Measurements from ENCODE around the gene UPB1. TPM values are rescaled to one million over a fixed set of nuclear protein-coding genes. Genes with fewer than 3 reads are reported as not detected.
"Not testable (repeated sequence)": the region's sequence is repeated elsewhere in the genome, so short reads cannot be mapped to it uniquely, and the experiment has no call there.

UPB1 gene
- total RNA-seq, 2 donors from 2014 or later, result 0.68 to 2.3 TPM

DNA sequence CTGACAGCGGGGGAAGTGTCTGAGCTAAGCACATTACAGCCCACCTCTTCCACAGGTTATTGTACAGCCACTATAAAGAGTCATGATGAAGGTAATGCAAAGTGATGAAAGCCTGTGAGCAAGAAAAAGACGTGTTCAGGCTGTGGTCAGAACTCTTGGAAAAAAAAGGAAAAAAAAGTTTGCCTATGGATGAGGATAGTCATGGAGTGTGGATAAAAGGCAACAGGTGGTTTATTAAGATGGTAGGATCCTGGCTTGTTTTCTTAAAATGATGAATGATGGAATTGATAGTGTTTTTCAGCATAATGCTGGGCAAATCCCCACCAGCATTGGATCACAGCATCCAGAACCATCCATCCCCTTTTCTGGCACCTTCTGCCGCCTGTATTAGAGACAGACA is 23.1 kb downstream of the UPB1 start:
- ATAC-seq (no peak), DNase-seq (no peak)
- intact Hi-C loops (cut with DNase I), result no loop called here

DNA sequence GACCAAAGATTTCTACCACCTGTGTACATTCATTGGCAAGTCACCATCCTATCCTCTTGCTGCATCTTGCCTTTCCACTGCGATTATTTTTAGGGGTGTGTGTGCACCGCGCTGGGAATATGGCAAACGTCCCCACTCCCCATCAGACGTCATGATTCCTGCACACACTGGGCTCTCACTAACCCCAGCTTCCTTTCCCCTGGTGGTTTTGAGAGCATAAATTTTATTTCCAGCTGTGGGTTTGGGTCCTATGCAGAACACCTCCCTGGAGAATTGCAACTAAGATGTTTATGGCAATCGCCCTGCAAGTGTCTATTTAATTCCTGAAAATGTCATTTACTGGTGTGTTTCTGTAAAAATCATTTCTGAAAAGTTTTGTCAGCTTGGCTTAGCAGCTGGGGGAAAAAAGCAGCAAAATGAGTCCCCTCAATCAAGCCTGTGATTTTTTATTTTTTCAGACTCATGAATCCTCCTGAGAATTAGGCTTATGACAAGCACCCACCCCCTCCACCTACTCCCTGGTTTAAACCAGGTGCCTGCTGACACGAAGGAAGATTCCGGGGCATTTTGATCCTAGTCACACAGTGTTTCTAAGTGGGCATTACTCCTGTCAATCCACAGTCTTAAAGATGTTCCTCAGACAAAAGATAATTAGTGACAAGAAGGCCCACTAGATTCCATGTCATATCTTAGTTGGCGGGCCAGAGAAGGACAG is 23.8 kb downstream of the UPB1 start:
- DNase-seq (no peak), ATAC-seq (no peak)
- intact Hi-C loops (cut with DNase I), result no loop called here

GRCh38 chr22:24519496-24519895 is 24.4 kb downstream of the UPB1 start:
- intact Hi-C loops (cut with DNase I), result no loop called here
- DNase-seq (no peak), ATAC-seq (no peak)

- intact Hi-C loops (cut with DNase I), result loop anchor here (5.0 to 10.0 kb wide), 2 partner anchors 100 to 197 kb away; no protein-coding TSS in a partner anchor
- peak; percentile 39 to 58 for ATAC-seq
- no peak for DNase-seq
Observed at GRCh38 chr22:24521791-24522245, 26.7 kb downstream of the UPB1 start.

DNA sequence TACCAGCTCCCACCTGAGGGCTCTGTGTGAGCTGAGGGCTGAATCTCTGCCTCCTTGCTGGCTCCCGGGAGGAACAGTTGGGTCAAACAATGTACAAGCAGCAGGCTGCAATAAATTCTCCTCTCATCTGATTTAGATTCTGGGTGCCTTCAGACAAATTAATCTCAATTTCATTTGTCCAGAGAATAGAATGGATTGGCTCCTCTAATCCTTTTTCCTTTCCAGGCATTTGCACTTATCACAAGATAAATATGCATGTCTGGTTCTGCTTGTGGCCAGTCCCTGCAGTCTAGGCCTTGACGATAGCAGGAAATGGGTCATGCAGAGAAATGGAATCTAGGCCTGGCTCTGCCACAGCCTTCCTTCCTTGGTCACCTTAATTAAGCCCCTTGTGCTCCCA is 28.7 kb downstream of the UPB1 start:
- intact Hi-C loops (cut with DNase I), result loop anchor here (5.0 to 10.0 kb wide), 2 partner anchors 102 to 199 kb away; no protein-coding TSS in a partner anchor
- DNase-seq (no peak), ATAC-seq (peak; percentile 48 to 57)

GRCh38 chr22:24525416-24526037 is 30.4 kb downstream of the UPB1 start:
- peak; percentile 85 for DNase-seq
- intact Hi-C loops (cut with DNase I), result loop anchor here (5.0 to 10.0 kb wide), 2 partner anchors 198 to 201 kb away; no protein-coding TSS in a partner anchor
- peak; percentile 69 to 78 for ATAC-seq

DNA sequence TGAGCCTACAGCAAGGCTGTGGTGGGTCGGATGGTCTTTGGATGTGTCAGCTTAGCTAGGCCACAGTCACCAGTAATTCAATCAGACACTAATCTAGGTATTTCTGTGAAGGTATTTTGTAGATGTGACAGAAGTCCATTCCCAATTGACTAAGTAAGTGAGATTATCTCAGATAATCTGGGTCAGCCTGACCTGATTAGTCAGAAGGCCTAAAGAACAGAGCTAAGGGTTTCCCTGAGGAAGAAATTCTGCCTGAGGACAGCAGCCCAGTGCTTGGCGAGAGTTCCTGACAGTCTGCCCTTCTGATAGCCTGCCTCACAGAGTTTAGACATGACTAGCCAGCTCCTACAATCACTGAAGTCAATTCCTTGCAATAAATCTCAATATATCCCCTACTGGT is 31.1 kb downstream of the UPB1 start:
- DNase-seq, result no peak
- ATAC-seq, result no peak
- intact Hi-C loops (cut with DNase I), result loop anchor here (5.0 to 10.0 kb wide), 2 partner anchors 199 to 201 kb away; no protein-coding TSS in a partner anchor

DNA sequence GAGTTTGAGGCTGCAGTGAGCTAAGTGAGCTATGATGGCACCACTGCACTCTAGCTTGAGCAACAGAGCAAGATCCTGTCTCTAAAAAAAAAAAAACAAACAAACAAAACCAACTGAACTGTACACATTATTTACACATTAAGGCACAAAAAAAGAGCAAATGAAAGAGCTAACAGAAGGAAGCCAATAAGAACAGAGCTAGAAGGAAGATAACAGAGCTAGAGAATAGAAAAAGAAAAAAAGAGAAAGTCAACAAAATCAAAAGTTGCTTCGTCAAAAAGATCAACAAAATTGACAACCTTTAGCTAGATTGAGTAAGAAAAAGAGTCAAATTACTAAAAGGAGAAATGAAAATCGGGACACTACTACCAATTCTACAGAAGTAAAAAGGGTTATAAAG is 34.8 kb downstream of the UPB1 start:
- no peak for ATAC-seq

GRCh38 chr22:24530968-24531367 is 35.8 kb downstream of the UPB1 start:
- ATAC-seq; intact Hi-C loops (cut with DNase I); DNase-seq: not testable (repeated sequence)

More for the DNA sequence above, 34.8 kb downstream of the UPB1 start:
- DNase-seq, result no peak
- intact Hi-C loops (cut with DNase I), result loop anchor here (5.0 to 10.0 kb wide), 2 partner anchors 203 to 205 kb away; no protein-coding TSS in a partner anchor

DNA sequence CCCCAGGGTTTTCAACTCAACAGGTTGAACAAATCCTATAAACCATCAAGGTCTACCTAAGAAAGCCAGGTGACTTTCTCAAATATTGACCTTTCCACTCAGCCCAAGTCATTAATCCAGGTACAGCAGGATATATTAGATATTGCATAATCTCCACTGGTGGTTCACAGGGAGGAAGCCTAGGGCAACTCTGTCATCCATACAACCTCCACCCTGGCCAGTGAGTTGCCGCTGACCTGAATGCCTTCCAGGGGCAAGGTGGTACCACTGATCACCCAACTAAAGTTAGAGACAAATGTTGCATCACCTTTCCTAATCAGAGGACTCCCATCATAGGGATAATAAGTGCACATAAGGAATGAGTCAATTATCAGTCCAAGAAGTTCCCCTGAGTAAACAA is 36.9 kb downstream of the UPB1 start:
- ATAC-seq, result no peak
- intact Hi-C loops (cut with DNase I), result no loop called here
- DNase-seq, result no peak

GRCh38 chr22:24535348-24535747 is 40.2 kb downstream of the UPB1 start:
- DNase-seq (no peak), ATAC-seq (no peak)
- intact Hi-C loops (cut with DNase I), result no loop called here

DNA sequence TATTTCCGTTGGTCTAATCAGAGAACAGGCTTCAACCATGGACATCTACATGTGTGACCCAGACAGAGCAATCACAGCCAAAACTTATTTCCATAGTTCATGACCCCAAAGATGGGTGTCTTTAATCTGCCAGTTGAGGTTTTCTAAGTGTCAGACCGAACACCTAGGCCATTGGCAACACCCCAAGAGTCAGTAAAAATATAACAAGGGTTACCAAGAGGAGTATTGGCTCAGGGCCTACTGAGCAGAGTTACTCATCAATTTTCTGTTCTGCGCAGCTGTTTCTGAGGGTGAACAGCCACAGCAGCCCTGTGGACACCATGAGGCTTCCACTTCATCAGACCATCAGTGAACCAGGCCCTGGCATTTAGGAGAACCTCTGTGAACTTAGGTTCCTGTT is 41.0 kb downstream of the UPB1 start:
- DNase-seq (no peak), ATAC-seq (no peak)
- intact Hi-C loops (cut with DNase I), result no loop called here

GRCh38 chr22:24540470-24540869 is 45.3 kb downstream of the UPB1 start:
- no peak for ATAC-seq
- no peak for DNase-seq
- intact Hi-C loops (cut with DNase I), result no loop called here

- no peak for DNase-seq
- no peak for ATAC-seq
- intact Hi-C loops (cut with DNase I), result no loop called here
Observed at GRCh38 chr22:24541681-24542515, 46.8 kb downstream of the UPB1 start.

GRCh38 chr22:24542641-24543040 is 47.5 kb downstream of the UPB1 start:
- DNase-seq, result no peak
- ATAC-seq, result peak; percentile 56 to 66
- intact Hi-C loops (cut with DNase I), result no loop called here

GRCh38 chr22:24543185-24543601 is 48.1 kb downstream of the UPB1 start:
- ATAC-seq (no peak), DNase-seq (no peak)
- intact Hi-C loops (cut with DNase I), result no loop called here

GRCh38 chr22:24543679-24544243 is 48.6 kb downstream of the UPB1 start:
- intact Hi-C loops (cut with DNase I), result no loop called here
- DNase-seq (no peak), ATAC-seq (no peak)

DNA sequence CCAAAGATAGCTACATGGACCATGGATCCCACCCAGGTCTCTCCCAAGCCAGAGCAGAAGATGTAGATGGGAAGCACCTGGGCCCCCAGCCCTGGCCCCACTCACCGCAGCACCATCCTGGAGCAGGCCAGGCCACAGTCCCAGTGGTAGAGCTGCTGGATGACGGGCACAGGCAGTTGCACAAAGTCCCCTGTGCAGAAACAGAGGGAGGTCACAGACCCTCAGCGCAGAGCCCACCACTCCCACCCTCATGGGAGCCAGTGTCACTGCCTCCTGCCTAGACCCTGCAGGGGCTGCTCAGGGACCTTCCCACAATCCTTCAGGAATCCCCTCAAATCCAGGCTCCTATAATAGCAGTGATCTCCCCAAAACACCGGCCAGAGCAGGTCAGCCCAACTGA is 53.7 kb downstream of the UPB1 start:
- no peak for DNase-seq

More for the DNA sequence above, 53.7 kb downstream of the UPB1 start:
- ATAC-seq, result no peak
- intact Hi-C loops (cut with DNase I), result no loop called here

Data from left cardiac atrium (tissue), 4 donors.